CD14-positive monocyte (primary cell): Measurements from ENCODE around the gene PDE1A. TPM values are rescaled to one million over a fixed set of nuclear protein-coding genes. Genes with fewer than 3 reads are reported as not detected.

Experiments
- DNase-seq, 3 donors: peaks; one replicate each; pipeline ENCODE4 v3.0.0-alpha.2; 2011 to 2022
- H2AFZ ChIP-seq: 2 replicates; pipeline ENCODE4 v1.6.0; 2012; ENCODE audit warnings: mild to moderate bottlenecking, low read depth, low read length, inconsistent platforms; ENCODE audit not compliant: insufficient read depth, poor library complexity, severe bottlenecking
- H3K27ac ChIP-seq, 2 donors: 1 replicate in 1 of 2; 2 replicates in 1 of 2; pipeline ENCODE4 v1.5.1; 2012 to 2013; ENCODE audit warnings: low read length in 2 of 2, control low read depth in 1 of 2, inconsistent platforms in 1 of 2, low read depth in 1 of 2, mild to moderate bottlenecking in 1 of 2
- H3K27me3 ChIP-seq, 2 donors: one replicate each; pipeline versions ENCODE4 v1.6.0 to v1.6.1; 2011 to 2013; ENCODE audit warnings: low read length in 2 of 2; ENCODE audit not compliant: control insufficient read depth in 2 of 2, insufficient read depth in 2 of 2
- H3K36me3 ChIP-seq, 2 donors: replicated peaks in 1 of 2; 1 replicate in 1 of 2; 2 replicates in 1 of 2; pipeline versions ENCODE4 v1.5.1 to v1.6.1; 2012 to 2013; ENCODE audit warnings: low read length in 2 of 2, control low read depth in 1 of 2, inconsistent platforms in 1 of 2, mild to moderate bottlenecking in 1 of 2; ENCODE audit not compliant: insufficient read depth in 2 of 2, control insufficient read depth in 1 of 2
- H3K4me1 ChIP-seq, 2 donors: 1 replicate in 1 of 2; 2 replicates in 1 of 2; pipeline versions ENCODE4 v1.5.1 to v1.6.1; 2012 to 2013; ENCODE audit warnings: low read length in 2 of 2, control low read depth in 1 of 2, inconsistent platforms in 1 of 2, mild to moderate bottlenecking in 1 of 2, moderate library complexity in 1 of 2; ENCODE audit not compliant: insufficient read depth in 2 of 2, control insufficient read depth in 1 of 2
- H3K4me2 ChIP-seq: replicated peaks from 2 replicates; pipeline ENCODE3; 2012; ENCODE audit warnings: low read length, moderate library complexity, mild to moderate bottlenecking; ENCODE audit not compliant: poor library complexity, severe bottlenecking; ENCODE audit errors: extremely low read depth
- H3K4me3 ChIP-seq, 3 experiments: fragments of 200-600 bp in 1 of 3; sonication (generic) in 1 of 3; replicated peaks in 1 of 3; 1 replicate in 2 of 3; 2 replicates in 1 of 3; pipeline ENCODE4 v1.5.1; 2011 to 2013; ENCODE audit warnings: low read length in 3 of 3, mild to moderate bottlenecking in 3 of 3, control low read depth in 2 of 3, low read depth in 2 of 3, inconsistent platforms in 1 of 3, moderate library complexity in 1 of 3
- H3K79me2 ChIP-seq: 2 replicates; pipeline ENCODE4 v1.6.0; 2012; ENCODE audit warnings: mild to moderate bottlenecking, control low read depth, inconsistent platforms, low read length, moderate library complexity; ENCODE audit not compliant: insufficient read depth
- H3K9ac ChIP-seq: 2 replicates; pipeline ENCODE4 v1.6.0; 2017; ENCODE audit warnings: low read length, mild to moderate bottlenecking; ENCODE audit not compliant: insufficient read depth, poor library complexity, severe bottlenecking
- H3K9me3 ChIP-seq, 2 donors: replicated peaks in 1 of 2; 1 replicate in 1 of 2; 2 replicates in 1 of 2; pipeline versions ENCODE4 v1.5.1 to v1.6.1; 2012 to 2013; ENCODE audit warnings: low read length in 2 of 2, control low read depth in 1 of 2; ENCODE audit not compliant: control insufficient read depth in 1 of 2, insufficient read depth in 1 of 2
- H4K20me1 ChIP-seq: 2 replicates; pipeline ENCODE4 v1.6.0; 2012; ENCODE audit warnings: mild to moderate bottlenecking, low read length, control low read depth, moderate library complexity; ENCODE audit not compliant: insufficient read depth
- H3K27ac Mint-ChIP-seq, 7 donors: one replicate each; pipeline ENCODE4 v1.8.0; 2020; ENCODE audit warnings: mild to moderate bottlenecking in 7 of 7, mixed read lengths in 7 of 7, moderate library complexity in 6 of 7, inconsistent platforms in 2 of 7
- H3K27me3 Mint-ChIP-seq, 3 donors: one replicate each; pipeline ENCODE4 v1.8.0; 2021 to 2022; ENCODE audit warnings: low read depth in 3 of 3, mild to moderate bottlenecking in 3 of 3, mixed read lengths in 3 of 3, moderate library complexity in 3 of 3, inconsistent platforms in 1 of 3
- H3K36me3 Mint-ChIP-seq, 2 donors: one replicate each; pipeline ENCODE4 v1.8.0; 2020; ENCODE audit warnings: mixed read lengths in 2 of 2, inconsistent platforms in 1 of 2, mild to moderate bottlenecking in 1 of 2
- H3K4me1 Mint-ChIP-seq: one replicate; pipeline ENCODE4 v1.8.0; 2020; ENCODE audit warnings: mild to moderate bottlenecking, mixed read lengths
- H3K4me3 Mint-ChIP-seq, 2 donors: one replicate each; pipeline ENCODE4 v1.8.0; 2020; ENCODE audit warnings: mild to moderate bottlenecking in 2 of 2, mixed read lengths in 2 of 2, moderate library complexity in 1 of 2
- H3K9me3 Mint-ChIP-seq, 7 donors: one replicate each; pipeline ENCODE4 v1.8.0; 2020 to 2022; ENCODE audit warnings: mixed read lengths in 7 of 7, mild to moderate bottlenecking in 6 of 7, moderate library complexity in 6 of 7, inconsistent platforms in 2 of 7
- WGBS: methylation state at CpG from one replicate; pipeline ENCODE4 v1.1.5; 2013; ENCODE audit warnings: missing lambda C conversion rate; ENCODE audit not compliant: insufficient coverage; 5-methylcytosine and 5-hydroxymethylcytosine counted together
- intact Hi-C, 2 donors: fragments of 100-400 bp; cut with micrococcal nuclease; formaldehyde crosslinking; loops; one replicate each; pipeline versions ENCODE4 v1.15.0 to v1.15.1; 2023
- polyA plus RNA-seq, 3 donors: library from polyadenylated mRNA; depleted of rRNA in 1 of 3; unstranded in 2 of 3; stranded (reverse) in 1 of 3; fragments of 300-500 nt in 2 of 3; fragments of >200 nt in 1 of 3; fragmentation: Illumina TruSeq in 2 of 3; gene quantifications; 1 replicate in 2 of 3; 2 replicates in 1 of 3; pipeline ENCODE4 v1.2.3, GENCODE V29; 2012 to 2021
- TF ChIP-seq, protein P1 (sequence below): fragments of 200-600 bp; IDR thresholded peaks from one replicate; pipeline ENCODE4 v1.8.0; 2022; ENCODE audit warnings: antibody characterized with exemption, mild to moderate bottlenecking

Gene PDE1A
- polyA plus RNA-seq, 3 donors = not detected

DNA sequence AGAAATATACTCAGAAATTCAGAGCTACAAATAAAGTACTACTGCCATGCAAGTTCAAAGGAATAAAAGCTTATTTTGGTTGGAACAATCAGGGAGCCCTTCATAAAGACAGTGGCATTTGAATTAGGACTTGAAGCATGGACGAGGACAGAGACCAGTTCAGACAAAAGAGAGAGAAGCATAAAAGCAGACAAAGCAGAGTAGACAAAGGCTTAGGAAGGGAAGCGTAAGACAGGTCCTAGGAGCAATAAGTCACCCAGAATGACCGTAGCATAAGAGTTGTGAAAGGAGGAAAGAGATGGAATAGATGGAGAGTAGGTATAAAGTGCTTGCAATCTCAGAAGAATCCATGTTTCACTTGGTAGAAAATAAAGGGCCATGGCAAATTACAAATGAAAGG lies 14.0 kb downstream of the PDE1A start:
- Mint-ChIP-seq H3K4me1 (no peaks in the 10 kb centered on the region), H3K9me3 (peaks cover 0 to 1% (median 0%) of the 10 kb centered on the region in 7 donors), H3K27me3 (peaks cover 0 to 2% (median 2%) of the 10 kb centered on the region in 3 donors), H3K27ac (no peak overlapping the region), H3K36me3 (no peaks in the 10 kb centered on the region), H3K4me3 (no peak overlapping the region)
- Histone ChIP-seq H3K9me3 (no peaks in the 10 kb centered on the region), H3K27ac (no peak overlapping the region), H3K4me1 (no peaks in the 10 kb centered on the region), H3K79me2 (no peaks in the 10 kb centered on the region), H3K4me2 (no peak overlapping the region), H4K20me1 (no peaks in the 10 kb centered on the region), H3K27me3 (no peaks in the 10 kb centered on the region), H2AFZ (no peak overlapping the region), H3K4me3 (no peak overlapping the region), H3K36me3 (no peaks in the 10 kb centered on the region), H3K9ac (no peak overlapping the region)
- DNase-seq = no peak
- TF ChIP-seq, protein P1, sequence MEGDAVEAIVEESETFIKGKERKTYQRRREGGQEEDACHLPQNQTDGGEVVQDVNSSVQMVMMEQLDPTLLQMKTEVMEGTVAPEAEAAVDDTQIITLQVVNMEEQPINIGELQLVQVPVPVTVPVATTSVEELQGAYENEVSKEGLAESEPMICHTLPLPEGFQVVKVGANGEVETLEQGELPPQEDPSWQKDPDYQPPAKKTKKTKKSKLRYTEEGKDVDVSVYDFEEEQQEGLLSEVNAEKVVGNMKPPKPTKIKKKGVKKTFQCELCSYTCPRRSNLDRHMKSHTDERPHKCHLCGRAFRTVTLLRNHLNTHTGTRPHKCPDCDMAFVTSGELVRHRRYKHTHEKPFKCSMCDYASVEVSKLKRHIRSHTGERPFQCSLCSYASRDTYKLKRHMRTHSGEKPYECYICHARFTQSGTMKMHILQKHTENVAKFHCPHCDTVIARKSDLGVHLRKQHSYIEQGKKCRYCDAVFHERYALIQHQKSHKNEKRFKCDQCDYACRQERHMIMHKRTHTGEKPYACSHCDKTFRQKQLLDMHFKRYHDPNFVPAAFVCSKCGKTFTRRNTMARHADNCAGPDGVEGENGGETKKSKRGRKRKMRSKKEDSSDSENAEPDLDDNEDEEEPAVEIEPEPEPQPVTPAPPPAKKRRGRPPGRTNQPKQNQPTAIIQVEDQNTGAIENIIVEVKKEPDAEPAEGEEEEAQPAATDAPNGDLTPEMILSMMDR = no peak
- intact Hi-C loops = no loop called here
- 91% methylated on average over 3 of the region's 3 CpGs for WGBS

DNA sequence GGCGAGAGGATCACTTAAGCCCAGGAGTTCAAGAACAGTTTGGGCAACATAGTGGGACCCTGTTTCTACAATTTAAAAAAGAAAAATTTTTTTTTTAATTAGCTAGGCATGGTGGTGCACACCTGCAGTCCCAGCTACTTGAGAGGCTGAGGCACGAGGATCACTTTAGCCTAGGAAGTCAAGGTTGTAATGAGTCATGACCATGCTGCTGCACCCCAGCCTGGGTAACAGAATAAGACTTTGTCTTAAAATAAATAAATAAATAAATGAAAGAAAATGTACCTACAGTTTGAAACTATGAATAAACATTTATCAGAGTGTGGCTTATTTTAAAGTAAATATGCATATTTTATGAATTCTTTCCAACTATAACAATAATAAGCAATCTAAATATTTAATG lies 16.7 kb downstream of the PDE1A start:
- intact Hi-C loops = no loop called here
- Mint-ChIP-seq H3K36me3 (no peaks in the 10 kb centered on the region), H3K4me1 (no peaks in the 10 kb centered on the region)

More for the DNA sequence above, 16.7 kb downstream of the PDE1A start:
- H2AFZ ChIP-seq = no peak overlapping the region
- no peaks in the 10 kb centered on the region for H3K36me3 ChIP-seq
- no peaks in the 10 kb centered on the region for H3K4me1 ChIP-seq
- no peak for DNase-seq
- WGBS = no CpG with 5 or more reads among the region's 2 CpGs
- H3K27me3 Mint-ChIP-seq = peaks cover 0 to 2% (median 0%) of the 10 kb centered on the region in 3 donors
- peaks cover 0 to 1% (median 0%) of the 10 kb centered on the region in 7 donors for H3K9me3 Mint-ChIP-seq
- no peak overlapping the region for H3K4me3 ChIP-seq
- H3K27ac ChIP-seq = no peak overlapping the region
- no peaks in the 10 kb centered on the region for H4K20me1 ChIP-seq
- H3K79me2 ChIP-seq = no peaks in the 10 kb centered on the region
- no peak overlapping the region for H3K4me3 Mint-ChIP-seq
- no peak overlapping the region for H3K9ac ChIP-seq
- no peak overlapping the region for H3K27ac Mint-ChIP-seq
- no peak overlapping the region for H3K4me2 ChIP-seq
- no peaks in the 10 kb centered on the region for H3K27me3 ChIP-seq
- H3K9me3 ChIP-seq = no peaks in the 10 kb centered on the region
- TF ChIP-seq, protein P1 = no peak
